Stimulated activated CD8-positive, alpha-beta memory T cell treated with anti-CD3 and anti-CD28 coated beads, Interleukin-2, amount 100 ng/mL, for 1 hour (primary cell): ENCODE data around the gene USP20.
"Not testable (repeated sequence)": the region's sequence is repeated elsewhere in the genome, so short reads cannot be mapped to it uniquely, and the experiment has no call there.

Source experiments
- DNase-seq, 2 donors: peaks; one replicate each; pipeline ENCODE4 v3.0.0-alpha.2; 2020; ENCODE audit warnings: low read depth in 2 of 2

The USP20 gene

DNA sequence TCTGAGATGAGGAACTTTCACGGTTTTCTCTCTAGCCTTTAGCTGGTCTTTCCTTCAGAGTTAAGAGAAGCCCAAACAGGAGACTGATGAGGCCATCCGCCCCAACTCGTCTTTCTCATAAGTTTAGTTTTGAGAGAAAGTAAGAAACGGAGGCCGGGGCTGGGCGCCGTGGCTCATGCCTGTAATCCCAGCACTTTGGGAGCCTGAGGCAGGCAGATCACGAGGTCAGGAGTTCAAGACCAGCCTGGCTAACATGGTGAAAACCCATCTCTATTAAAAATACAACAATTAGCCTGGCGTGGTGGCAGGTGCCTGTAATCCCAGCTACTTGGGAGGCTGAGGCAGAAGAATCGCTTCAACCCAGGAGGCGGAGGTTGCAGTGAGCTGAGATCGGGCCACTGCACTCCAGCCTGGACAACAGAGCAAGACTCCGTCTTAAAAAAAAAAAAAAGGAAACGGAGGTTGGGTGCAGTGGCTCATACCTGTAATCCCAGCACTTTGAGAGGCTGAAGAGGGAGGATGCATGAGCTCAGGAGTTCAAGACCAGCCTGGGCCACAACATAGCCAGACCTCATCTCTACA, 55.6 kb downstream of the USP20 start:
- not testable (repeated sequence) for DNase-seq

DNA sequence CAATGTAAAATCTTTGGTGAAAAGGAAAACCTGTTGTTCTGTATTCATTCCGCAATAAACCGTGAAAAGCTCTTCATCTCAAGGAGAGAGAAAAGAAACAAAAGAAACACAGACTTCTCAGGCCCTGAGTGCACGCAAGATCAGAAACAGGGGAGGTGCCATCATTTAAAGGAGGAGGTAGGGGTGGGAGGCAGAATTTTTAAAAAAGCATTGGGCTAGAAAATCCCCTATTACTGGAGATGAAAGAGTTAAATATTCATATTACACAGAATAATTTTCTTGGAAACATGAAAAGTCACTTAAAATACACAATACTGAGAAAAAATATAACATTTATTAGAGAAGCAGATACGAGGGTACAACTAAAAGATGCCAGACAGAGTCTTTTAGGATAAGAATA, 56.3 kb downstream of the USP20 start:
- no peak for DNase-seq

GRCh38 chr9:129894120-129894823, 59.0 kb downstream of the USP20 start:
- DNase-seq: no peak

DNA sequence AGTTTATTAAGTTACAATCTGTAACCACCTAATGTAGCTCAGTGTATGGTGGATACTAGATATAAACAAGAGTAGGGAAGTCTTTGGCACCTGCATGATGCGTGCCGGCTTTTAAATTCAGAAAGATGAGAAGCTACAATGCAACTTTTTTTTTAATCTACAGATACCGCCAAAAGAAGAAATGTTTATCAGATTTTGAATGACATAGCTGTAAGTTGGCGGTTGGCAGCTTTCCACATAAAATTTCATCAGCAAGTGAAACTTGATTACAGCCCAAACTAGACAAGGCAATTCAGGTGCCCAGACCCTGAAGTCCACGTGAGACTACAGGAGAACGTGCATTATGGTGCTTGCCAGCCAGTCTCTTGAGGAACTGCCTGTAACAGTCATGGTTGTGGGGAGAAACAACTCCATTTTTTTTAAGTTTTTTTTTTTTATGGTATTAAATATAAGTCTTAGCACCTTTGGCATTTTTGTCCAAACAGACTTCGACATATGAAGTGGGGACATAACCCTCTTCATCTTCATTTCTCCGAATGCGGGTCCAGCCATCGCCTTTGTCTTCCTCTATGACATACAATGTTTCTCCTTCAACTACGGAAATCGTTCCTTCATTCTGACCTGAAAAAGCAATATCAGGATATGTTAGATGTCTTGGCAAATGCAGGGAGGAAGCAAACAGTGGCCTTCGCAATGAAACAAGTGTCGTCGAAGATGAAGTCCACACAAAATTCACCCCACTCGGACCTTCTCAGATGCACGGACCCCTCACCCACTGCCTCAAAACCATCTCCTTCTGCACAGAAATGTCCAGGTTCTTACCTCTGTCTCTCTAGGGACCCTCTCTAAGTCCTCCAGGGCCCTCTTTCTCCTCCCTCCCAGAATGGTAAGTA, 60.4 kb downstream of the USP20 start:
- no peak for DNase-seq

GRCh38 chr9:129897263-129897662, 62.0 kb downstream of the USP20 start:
- no peak for DNase-seq

DNA sequence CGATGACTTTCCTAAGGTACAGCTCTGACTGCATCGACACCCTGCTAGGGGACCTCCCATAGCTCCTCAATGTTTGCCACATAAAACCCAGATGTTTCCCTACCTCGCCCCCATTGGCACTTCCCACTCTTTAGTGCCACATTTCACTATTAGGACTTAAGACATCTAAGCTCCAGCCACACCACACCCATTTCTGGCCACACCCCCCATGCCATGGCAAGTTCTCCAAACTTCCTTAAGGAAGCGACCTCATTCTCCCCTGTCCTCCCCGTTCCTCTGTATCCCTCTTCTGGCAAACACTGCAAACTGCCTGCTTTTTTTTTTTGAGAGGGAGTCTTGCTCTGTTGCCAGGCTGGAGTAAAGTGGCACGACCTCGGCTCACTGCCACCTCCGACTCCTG, 62.9 kb downstream of the USP20 start:
- DNase-seq: no peak

- no peak for DNase-seq
Observed at GRCh38 chr9:129899620-129900019, 64.4 kb downstream of the USP20 start.

DNA sequence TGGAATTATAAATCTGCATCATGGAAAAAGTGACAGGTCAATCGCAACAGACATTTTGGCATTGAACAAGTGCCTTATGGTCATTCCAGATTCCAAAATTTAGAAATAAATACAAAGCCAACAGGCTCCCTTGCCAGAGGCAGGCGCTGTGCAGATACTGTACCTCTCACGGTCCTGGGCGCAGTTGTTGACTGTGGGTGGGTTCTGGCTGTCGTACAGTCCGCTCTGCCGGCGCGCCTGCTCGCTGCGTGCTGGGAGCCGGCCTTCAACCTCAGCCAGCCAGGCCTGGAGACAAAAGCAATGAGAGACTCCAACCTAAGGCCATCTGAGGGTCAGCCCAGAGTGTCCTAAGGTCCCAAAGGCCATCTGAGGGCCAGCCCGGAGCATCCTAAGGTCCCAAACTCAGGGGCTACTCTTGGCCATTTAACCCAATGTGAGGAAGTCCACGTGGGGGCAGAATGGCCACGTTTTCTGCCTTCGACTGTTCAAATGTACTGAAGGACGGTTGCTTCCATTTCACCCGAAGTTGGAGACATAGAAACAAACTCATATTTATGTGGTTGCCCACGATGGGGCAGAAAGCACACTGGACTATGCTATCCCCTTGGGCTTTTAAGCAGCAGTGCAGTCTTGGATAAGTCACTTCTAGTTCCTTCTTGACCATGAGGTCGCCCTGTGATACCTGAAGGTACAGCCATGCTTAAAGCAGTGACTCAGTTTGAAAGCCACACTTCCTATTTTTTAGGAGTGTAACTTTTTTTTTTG, 65.2 kb downstream of the USP20 start:
- DNase-seq: no peak

DNA sequence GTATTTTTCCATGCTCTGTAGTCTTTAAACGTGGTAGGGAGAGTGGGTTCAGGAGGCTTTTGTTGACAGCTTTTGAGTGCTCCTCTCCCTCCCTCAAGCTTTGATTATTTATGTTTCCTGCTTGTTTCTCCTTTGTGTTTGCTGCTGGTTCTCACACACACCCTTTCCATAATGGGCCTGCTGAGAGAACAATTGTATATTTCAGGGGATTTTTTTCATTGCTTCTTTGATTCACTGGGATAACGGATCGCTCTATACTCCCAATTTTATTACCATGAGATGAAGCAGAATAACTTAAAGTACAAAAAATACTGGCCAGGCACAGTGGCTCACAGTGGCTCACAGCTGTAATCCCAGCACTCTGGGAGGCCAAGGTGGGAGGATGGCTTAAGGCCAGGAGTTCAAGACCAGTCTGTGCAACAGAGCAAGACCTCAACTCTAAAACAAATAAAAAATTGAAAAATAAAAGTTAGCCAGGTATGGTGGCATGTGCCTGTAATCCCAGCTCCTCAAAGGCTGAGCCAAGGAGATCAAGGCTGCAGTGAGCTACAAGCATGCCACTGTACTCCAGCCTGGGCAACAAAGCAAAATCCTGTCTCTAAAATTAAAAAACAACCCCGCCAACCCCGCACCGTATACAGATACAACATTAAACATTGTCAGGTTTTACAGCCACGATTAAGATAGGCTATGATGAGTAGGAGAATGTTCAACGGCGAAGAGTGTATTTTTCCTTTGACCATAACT, 66.9 kb downstream of the USP20 start:
- DNase-seq: no peak

GRCh38 chr9:129902740-129903134, 67.5 kb downstream of the USP20 start:
- no peak for DNase-seq

DNA sequence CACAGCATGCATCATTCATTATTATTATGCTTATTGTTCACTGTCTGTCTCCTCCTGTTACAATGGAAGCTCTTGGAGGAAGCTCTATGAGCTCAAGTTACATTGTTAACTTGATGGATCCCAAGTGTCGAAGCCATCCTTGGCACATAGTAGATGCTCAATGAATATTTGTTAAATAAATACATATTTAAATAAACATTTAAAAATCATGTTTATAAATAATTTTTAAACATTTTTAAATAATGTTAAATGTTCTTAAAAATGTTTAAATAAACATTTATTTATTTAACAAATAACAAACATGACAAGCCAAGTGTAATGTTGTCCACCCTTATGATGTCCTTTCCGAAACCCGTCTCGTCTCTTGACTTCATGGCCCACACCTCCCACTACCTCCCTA, 69.5 kb downstream of the USP20 start:
- no peak for DNase-seq

- no peak for DNase-seq
Observed at GRCh38 chr9:129906298-129906697, 71.0 kb downstream of the USP20 start.

DNA sequence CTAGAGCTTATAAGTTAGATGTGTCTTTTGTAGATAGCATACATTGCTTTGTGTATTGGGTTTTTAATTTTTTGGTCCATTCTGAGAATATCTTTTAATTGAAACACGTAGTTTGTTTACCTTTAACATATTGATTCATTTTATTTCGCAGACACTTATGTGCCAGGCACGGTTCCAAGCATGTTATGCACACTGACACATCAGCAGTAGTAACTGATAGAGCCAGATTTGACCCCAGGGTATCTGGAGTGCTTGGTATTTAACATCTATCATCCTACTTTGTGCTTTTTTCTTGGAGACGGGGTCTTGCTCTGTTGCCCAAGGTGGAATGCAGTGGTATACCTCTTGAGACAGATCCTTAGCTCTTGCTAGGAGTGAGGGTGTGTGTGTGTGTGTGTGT, 71.9 kb downstream of the USP20 start:
- no peak for DNase-seq

GRCh38 chr9:129908906-129909305, 73.6 kb downstream of the USP20 start:
- DNase-seq: no peak

DNA sequence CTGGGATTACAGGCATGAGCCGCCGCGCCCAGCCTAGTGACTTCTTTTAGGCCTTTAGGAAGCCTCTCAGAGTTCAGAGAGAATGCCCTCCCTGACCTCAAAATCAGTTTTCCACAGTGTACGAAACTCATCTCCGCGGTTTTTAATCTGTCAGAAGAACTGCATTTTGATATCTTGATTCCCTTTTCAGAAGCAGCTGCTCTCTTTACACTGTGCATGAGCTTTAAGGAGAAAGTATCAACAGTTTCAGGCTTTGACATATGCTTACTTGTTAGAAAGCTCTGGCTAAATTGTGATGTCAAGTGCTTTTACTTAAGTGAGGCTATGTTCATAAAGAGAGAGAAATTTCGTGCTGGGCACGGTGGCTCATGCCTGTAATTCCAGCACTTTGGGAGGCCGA, 74.6 kb downstream of the USP20 start:
- DNase-seq: no peak

GRCh38 chr9:129910628-129911567, 75.6 kb downstream of the USP20 start:
- no peak for DNase-seq

DNA sequence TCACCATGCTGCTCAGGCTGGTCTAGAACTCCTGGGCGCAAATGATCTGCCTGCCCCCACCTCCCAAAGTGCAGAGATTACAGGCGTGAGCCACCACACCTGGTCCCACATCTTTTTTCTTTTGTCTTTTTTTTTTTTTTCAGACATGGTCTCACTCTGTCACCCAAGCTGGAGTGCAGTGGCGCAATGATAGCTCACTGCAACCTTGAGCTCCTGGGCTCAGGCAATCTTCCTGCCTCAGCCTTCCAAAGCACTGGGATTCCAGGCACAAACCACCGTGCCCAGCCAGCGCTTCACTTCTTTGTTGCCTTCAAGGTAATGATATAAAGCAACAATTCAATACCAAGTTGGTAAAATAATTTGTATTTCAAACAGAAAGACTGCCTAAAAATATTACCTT, 78.8 kb downstream of the USP20 start:
- DNase-seq: no peak

- no peak for DNase-seq
Observed at GRCh38 chr9:129916707-129917106, 81.4 kb downstream of the USP20 start.

DNA sequence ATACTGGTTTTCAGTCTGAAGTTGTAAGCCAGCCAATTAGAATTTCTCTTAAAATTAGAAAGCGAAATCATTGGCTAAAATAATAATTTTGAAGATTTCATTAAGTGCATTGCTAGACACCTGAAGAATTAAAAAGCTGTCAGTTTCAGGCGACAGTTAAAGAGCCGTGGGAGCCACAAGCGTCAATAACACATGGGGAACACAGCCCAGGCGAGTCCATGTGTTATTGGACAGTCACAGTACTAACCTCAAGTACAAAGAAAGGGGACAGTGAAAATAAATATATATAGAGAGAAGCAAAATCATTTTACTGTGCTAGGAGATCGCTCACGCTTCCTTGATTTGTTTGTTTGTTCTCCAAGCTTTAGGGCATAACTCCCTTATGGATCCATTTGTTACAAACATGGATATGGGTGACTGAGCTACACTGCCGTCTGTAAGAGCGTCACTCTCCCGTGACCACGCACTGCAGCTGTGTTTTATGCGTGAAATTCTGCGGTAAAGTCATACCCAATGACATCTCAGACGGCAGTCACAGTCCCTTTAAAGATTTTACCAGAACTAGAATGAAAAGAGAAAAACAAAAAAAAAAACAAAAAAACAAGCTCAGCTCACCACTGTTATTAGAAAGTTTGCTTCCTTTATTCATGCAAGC, 83.2 kb downstream of the USP20 start:
- DNase-seq: no peak

- no peak for DNase-seq
Observed at GRCh38 chr9:129919277-129919676, 84.0 kb downstream of the USP20 start.
